Muscle layer of duodenum (tissue), 2 donors: ENCODE measurements around the gene TMEM269.

Experiments used
- H3K27ac ChIP-seq: one replicate; pipeline ENCODE4 v1.7.0; 2013; ENCODE audit warnings: mild to moderate bottlenecking, low read length
- H3K27me3 ChIP-seq: one replicate; pipeline ENCODE4 v1.7.0; 2013; ENCODE audit warnings: low read depth, mild to moderate bottlenecking, control low read depth, low read length
- H3K36me3 ChIP-seq, 2 donors: one replicate each; pipeline ENCODE4 v1.7.0; 2013; ENCODE audit warnings: low read length in 2 of 2, control low read depth in 1 of 2, mild to moderate bottlenecking in 1 of 2; ENCODE audit not compliant: insufficient read depth in 2 of 2, control insufficient read depth in 1 of 2
- H3K4me1 ChIP-seq, 2 donors: one replicate each; pipeline ENCODE4 v1.7.0; 2013; ENCODE audit warnings: low read length in 2 of 2, mild to moderate bottlenecking in 2 of 2, control low read depth in 1 of 2, moderate library complexity in 1 of 2; ENCODE audit not compliant: insufficient read depth in 2 of 2, control insufficient read depth in 1 of 2
- H3K4me3 ChIP-seq, 2 donors: one replicate each; pipeline ENCODE4 v1.7.0; 2013; ENCODE audit warnings: low read length in 2 of 2, low read depth in 1 of 2, mild to moderate bottlenecking in 1 of 2
- H3K9me3 ChIP-seq, 2 donors: one replicate each; pipeline ENCODE4 v1.7.0; 2013; ENCODE audit warnings: low read length in 2 of 2, control low read depth in 1 of 2, mild to moderate bottlenecking in 1 of 2; ENCODE audit not compliant: control insufficient read depth in 1 of 2
- donor health status: healthy.

TMEM269 gene

DNA sequence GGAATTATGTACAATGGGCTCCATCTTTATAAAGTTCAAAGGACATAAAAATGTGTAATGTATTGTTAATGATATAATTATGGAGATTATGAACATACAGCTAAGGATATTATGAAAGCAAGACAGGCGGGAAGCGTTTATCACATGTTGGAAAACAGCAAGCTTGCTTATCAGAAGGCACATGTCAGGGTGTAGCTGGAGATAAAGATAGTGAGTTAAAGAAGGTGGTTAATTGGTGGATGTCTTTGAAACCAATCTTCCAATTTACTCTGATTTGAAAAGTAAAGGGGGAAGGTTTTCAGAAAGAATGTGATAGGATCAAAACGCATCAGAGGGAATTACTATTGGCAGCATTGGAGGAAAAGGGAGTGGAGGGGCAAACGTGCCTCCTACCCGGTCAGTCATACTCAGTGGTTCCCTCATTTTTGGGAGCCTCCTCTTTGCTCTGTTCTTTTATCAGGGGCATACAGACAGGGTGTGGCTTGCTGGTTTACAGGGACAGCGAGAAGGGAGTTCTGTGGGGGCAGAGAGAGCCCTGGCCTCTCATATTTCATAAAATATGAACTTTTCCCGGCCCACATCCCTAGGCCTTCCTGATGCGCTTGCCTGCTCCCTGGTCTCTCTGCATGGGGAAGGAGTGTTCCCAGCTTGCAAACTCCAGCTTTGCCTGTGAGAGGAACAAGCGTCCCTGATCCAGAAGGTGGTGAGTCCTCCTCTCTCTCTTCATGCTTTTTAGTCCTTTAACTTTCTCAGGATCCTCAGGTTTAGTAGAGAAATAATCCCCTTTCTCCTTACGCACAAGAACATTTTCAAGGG, 40.5 kb downstream of the TMEM269 start:
- H3K4me3 ChIP-seq, result no peak overlapping the region
- H3K36me3 ChIP-seq, result peaks cover 3 to 7% of the 10 kb centered on the region in 2 donors
- no peaks in the 10 kb centered on the region for H3K27me3 ChIP-seq
- H3K4me1 ChIP-seq, result peaks cover 0 to 5% of the 10 kb centered on the region in 2 donors
- H3K9me3 ChIP-seq, result no peaks in the 10 kb centered on the region
- H3K27ac ChIP-seq, result no peak overlapping the region

DNA sequence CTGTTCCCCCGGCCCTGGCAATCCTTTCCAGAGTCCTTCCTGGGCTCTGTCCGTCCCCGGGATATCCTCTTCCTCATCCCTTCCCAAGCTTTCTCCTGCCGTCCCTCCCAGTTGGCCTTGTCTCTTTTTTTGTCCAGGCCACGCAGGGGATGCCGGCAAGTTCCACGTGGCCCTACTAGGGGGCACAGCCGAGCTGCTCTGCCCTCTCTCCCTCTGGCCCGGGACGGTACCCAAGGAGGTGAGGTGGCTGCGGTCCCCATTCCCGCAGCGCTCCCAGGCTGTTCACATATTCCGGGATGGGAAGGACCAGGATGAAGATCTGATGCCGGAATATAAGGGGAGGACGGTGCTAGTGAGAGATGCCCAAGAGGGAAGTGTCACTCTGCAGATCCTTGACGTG, 45.8 kb downstream of the TMEM269 start:
- no peak overlapping the region for H3K4me3 ChIP-seq
- H3K36me3 ChIP-seq, result peaks cover 10 to 13% of the 10 kb centered on the region in 2 donors
- no peaks in the 10 kb centered on the region for H3K27me3 ChIP-seq
- no peaks in the 10 kb centered on the region for H3K4me1 ChIP-seq
- H3K9me3 ChIP-seq, result no peaks in the 10 kb centered on the region
- no peak overlapping the region for H3K27ac ChIP-seq

DNA sequence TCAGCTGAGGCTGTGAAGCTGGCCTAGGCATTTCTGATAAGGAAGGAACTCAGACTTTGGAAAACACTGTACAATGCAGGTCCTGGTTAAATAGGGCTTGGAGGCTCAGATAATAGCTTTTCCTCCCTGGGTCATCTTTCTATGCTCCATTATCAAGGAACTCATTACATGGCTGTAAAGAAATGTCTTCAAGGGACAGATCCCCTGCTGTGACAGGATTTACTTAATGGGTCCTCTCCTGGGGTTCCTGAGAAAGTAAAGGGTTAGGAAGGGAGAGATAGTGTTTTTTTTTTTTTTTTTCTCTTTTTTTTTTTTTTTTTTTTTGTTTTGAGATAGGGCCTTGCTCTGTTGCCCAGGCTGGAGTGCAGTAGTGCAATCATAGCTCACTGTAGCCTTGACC, 46.5 kb downstream of the TMEM269 start:
- no peaks in the 10 kb centered on the region for H3K9me3 ChIP-seq
- no peaks in the 10 kb centered on the region for H3K4me1 ChIP-seq
- no peak overlapping the region for H3K4me3 ChIP-seq
- H3K27ac ChIP-seq, result no peak overlapping the region
- H3K27me3 ChIP-seq, result no peaks in the 10 kb centered on the region
- peaks cover 10 to 13% of the 10 kb centered on the region in 2 donors for H3K36me3 ChIP-seq

DNA sequence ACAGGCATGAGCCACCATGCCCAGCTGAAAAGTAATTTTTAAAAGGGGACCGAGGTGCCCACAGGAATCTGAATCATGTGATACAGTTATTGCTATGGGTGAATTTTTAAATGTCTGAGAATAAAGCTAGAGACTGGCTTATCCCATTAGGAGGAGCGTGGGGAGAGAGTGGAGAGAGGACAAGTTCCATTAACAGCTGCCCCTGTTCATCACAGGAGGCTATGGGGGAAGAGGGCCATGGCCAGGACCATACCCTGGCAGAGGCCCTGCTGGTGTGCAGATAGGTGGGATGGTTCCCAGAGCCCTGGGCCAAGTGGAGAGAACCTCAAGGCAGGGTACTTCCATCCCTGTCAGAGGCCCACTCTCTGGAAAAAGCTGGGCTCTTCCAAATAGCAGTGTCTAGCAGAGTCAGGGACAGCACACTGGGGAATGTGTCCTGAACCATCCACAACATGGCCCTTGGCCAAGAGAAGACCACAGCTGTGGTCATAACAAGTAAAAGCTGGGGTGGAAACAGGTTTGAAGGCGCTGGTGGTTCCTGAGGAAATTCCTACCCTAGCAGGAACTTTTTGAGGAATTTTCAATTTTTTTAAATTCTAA, 48.0 kb downstream of the TMEM269 start:
- Histone ChIP-seq H3K27me3 (no peaks in the 10 kb centered on the region), H3K9me3 (no peaks in the 10 kb centered on the region), H3K36me3 (peaks cover 10 to 14% of the 10 kb centered on the region in 2 donors), H3K4me3 (no peak overlapping the region), H3K4me1 (no peaks in the 10 kb centered on the region), H3K27ac (no peak overlapping the region)

DNA sequence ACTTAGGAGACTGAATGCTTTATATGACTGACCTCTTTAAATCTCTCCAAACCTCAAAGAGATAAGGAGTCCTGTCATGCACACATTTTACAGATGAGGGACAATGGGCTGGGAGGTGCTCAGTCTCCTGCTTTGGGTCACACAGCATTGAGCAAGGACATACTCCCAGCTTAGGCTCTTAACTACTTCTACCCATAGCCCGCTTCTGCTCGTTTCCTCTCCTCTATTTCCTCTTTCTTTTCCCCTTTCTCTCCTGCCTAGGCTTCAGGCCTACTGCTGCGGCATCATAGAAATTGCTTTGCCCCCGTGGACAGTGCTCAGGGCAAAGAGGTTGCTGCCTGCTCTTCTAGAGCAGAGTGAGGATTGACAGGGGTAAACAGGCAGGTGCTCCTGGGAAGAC, 49.2 kb downstream of the TMEM269 start:
- no peaks in the 10 kb centered on the region for H3K9me3 ChIP-seq

DNA sequence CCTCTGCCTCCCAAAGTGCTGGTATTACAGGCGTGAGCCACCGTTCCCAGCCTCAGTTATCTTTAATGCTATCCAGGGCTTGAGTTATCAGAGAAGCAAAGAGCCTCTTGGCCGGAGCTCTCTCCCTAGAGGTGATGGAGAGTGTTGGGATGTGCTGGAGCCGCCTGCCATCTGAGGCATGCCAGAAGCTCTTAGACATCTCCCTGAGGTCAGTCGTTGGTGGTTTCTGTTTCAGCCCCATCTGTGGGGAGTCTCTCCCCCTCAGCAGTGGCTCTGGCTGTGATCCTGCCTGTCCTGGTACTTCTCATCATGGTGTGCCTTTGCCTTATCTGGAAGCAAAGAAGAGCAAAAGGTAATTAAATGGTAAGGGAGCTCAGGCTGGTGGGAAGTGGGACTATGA, 50.0 kb downstream of the TMEM269 start:
- Histone ChIP-seq H3K27ac (no peak overlapping the region), H3K4me3 (no peak overlapping the region), H3K27me3 (no peaks in the 10 kb centered on the region), H3K4me1 (no peaks in the 10 kb centered on the region), H3K36me3 (peaks cover 10 to 13% of the 10 kb centered on the region in 2 donors), H3K9me3 (no peaks in the 10 kb centered on the region)

More for the DNA sequence above, 49.2 kb downstream of the TMEM269 start:
- H3K4me1 ChIP-seq, result no peaks in the 10 kb centered on the region
- no peak overlapping the region for H3K27ac ChIP-seq
- H3K27me3 ChIP-seq, result no peaks in the 10 kb centered on the region
- no peak overlapping the region for H3K4me3 ChIP-seq
- peaks cover 10 to 13% of the 10 kb centered on the region in 2 donors for H3K36me3 ChIP-seq

DNA sequence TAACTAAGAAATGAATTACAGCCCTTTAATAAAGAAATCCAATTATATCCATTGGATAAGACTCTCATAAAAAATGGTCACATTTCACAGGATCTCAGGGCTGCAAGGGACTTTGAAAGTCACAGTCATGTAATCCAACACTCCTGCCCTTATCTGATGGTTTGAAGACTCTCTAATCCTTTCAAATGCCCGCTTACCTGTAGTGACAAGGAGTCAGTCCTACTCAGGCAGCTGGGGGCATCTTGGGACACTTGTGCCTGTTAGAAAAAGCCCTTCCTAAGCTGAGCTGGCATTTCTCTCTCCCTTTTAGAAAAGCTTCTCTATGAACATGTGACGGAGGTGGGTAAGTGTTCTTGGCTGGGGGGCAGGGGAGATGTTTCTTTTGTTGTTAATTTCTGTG, 50.6 kb downstream of the TMEM269 start:
- Histone ChIP-seq H3K9me3 (no peaks in the 10 kb centered on the region), H3K36me3 (peaks cover 5 to 8% of the 10 kb centered on the region in 2 donors), H3K4me1 (no peaks in the 10 kb centered on the region), H3K4me3 (no peak overlapping the region), H3K27me3 (no peaks in the 10 kb centered on the region), H3K27ac (no peak overlapping the region)

DNA sequence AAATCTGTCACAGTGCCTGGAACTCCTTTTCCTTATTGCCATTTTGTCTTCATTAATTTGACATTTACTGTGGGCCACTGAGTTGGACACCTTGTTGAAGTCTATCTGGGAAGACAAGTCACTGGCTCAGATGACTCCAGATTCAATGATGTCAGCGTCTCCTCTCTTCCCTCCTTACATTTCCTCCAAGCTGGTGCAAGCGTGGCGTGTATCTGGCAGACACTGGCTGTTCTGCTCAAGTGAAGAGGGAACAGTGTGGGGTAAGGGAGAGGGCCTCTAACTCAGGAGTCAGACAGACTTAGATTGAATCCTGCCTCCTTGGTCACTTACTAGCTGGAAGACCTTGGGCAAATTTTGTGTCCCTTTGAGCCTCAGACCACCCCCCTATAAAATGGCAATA, 52.9 kb downstream of the TMEM269 start:
- Histone ChIP-seq H3K4me1 (no peaks in the 10 kb centered on the region), H3K9me3 (no peaks in the 10 kb centered on the region), H3K27ac (no peak overlapping the region), H3K27me3 (no peaks in the 10 kb centered on the region), H3K36me3 (peaks cover 5 to 14% of the 10 kb centered on the region in 2 donors), H3K4me3 (no peak overlapping the region)

DNA sequence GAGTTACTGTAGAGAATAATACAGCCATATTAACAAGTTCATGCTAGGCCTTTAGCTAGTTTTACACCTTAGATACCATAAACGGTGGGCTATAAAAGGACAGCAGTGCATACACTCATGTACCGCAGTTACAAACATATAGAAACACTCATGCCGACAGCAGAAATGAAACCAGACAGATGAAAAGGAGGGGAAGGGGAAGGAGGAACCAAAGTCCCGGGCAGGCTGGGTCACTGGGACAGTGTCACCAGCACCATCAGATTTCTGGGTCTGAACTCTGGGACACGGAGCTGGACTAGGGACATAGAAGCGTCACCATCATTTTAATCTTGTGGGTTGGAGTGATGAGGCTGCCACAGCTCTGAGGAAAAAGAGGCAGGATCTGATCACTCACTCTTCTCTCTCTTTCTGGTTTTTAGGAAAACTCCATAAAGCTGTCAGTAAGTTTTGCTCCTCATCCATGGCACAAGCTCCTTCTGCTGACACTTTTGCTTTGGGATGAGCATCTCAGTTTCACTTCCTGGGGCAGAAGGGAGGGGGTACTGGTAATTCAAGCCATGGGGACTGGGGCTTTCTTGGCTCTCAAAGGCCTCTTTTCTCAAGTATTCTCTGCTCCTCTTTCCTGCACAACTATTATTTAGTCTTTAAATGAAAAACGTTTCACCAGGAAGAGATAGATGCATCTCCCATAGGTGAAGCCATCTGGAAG, 53.8 kb downstream of the TMEM269 start:
- Histone ChIP-seq H3K36me3 (peaks cover 5 to 20% of the 10 kb centered on the region in 2 donors), H3K27me3 (no peaks in the 10 kb centered on the region), H3K9me3 (no peaks in the 10 kb centered on the region), H3K4me1 (no peaks in the 10 kb centered on the region), H3K4me3 (no peak overlapping the region), H3K27ac (no peak overlapping the region)

DNA sequence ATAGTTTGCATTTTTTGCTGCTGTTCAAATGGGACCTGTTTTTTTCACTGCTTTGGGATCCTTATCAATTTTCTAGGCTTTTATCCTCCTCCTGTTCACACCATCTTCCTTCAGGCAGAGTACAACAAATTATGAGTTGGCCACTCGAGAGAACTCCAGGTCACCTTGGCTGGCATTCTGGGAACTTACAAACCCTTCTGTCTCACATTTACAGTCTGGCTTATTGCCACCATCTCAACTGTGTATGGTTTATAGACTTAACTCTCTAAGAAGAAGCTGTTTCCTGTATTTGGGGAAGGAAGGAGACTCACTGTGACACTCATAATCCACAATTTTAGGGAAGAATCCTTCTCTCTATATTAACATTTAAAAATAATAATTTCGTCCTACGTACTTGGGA, 56.2 kb downstream of the TMEM269 start:
- Histone ChIP-seq H3K27ac (no peak overlapping the region), H3K27me3 (no peaks in the 10 kb centered on the region), H3K4me1 (no peaks in the 10 kb centered on the region), H3K9me3 (no peaks in the 10 kb centered on the region), H3K4me3 (no peak overlapping the region), H3K36me3 (peaks cover 0 to 20% of the 10 kb centered on the region in 2 donors)

DNA sequence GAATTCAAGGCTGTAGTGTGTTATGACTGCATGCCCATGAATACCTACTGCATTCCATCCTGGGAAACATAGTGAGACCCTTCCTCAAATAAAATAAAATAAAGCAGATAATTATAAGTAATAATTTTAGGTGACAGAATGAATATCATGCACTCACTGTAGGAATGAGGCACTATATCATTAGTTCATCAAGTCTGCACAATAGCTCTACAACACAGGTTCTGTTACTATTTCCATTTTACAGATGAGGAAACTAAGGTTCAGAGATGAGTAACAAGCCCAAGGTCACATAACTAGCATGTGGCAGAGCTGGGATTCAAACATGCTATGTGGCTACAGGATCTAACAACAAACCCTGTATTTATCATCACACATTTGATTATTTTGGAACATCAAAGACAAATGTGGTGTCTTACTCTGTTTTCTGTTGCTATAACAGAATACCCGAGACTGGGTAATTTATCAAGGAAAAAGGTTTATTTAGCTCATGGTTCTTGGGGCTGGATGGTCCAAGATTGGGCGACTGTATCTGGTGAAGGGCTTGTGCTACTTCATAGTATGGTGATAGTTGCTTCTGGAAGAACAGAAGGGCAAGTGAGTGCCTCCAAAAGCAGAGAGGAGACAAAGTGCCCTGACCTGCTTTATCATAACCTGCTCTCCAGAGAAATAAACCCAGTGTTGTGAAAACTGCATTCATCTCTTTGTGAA, 56.8 kb downstream of the TMEM269 start:
- Histone ChIP-seq H3K27me3 (no peaks in the 10 kb centered on the region), H3K4me1 (no peaks in the 10 kb centered on the region), H3K4me3 (no peak overlapping the region), H3K9me3 (no peaks in the 10 kb centered on the region), H3K36me3 (peaks cover 0 to 20% of the 10 kb centered on the region in 2 donors), H3K27ac (no peak overlapping the region)
